Measurements from ENCODE around the gene IL1RAPL2.

GRCh38 chrX:104564921-104565703, 887 bp upstream of the IL1RAPL2 start:
- TF ChIP-seq CTCF (IDR thresholded peaks at IDR 0.05) (no peak), EZH2 (IDR thresholded peaks at IDR 0.05) (no peak), EZH2phosphoT487 (IDR thresholded peaks at IDR 0.05) (no peak)

Measured in neural progenitor cell (in vitro differentiated cells).